H1 (cell line): ENCODE data around the gene SEMA6D. TPM values are rescaled to one million over a fixed set of nuclear protein-coding genes. Genes with fewer than 3 reads are reported as not detected.

Experiments used
- CHD7 ChIP-seq: fragments of 300-600 bp; sonication (generic); IDR thresholded peaks from 2 replicates; pipeline ENCODE4 v1.7.1; 2012; ENCODE audit warnings: low read length, moderate library complexity, mild to moderate bottlenecking, inconsistent platforms; ENCODE audit not compliant: insufficient replicate concordance
- KDM1A ChIP-seq: fragments of 200-600, 300-600 bp; sonication (generic); IDR thresholded peaks from 2 replicates; pipeline ENCODE4 v1.7.1; 2016; ENCODE audit warnings: mild to moderate bottlenecking, low read length, borderline replicate concordance
- SP4 ChIP-seq: IDR thresholded peaks from 2 replicates; pipeline ENCODE4 v1.6.1; 2012; ENCODE audit warnings: low read length, inconsistent platforms
- SUZ12 ChIP-seq: fragments of 200-600 bp; sonication (generic); IDR thresholded peaks from 2 replicates; pipeline ENCODE4 v1.6.1; 2012; ENCODE audit warnings: mild to moderate bottlenecking, inconsistent platforms, low read length, moderate library complexity, mixed read lengths
- polyA plus RNA-seq, 7 experiments: library from polyadenylated mRNA; depleted of rRNA in 3 of 7; stranded (reverse) in 5 of 7; unstranded in 2 of 7; fragments of >200 nt in 5 of 7; fragments of 200-250 nt in 2 of 7; gene quantifications; 1 replicate in 5 of 7; 2 replicates in 1 of 7; 4 replicates in 1 of 7; pipeline versions ENCODE4 v1.2.1 to v1.2.3, GENCODE V29; 2011 to 2013; ENCODE audit warnings: missing spikeins in 2 of 7, mixed read lengths in 2 of 7
- total RNA-seq: library from RNA; stranded (reverse); fragmentation: NEBNext Ultra II Directional; extraction: Animal tissue kit (Norgen Biotek cat#: 25700); gene quantifications from 2 replicates; pipeline ENCODE4 v1.2.1, GENCODE V29; 2021

The SEMA6D gene
- total and polyA plus RNA-seq, 2 of the 8 experiments (the other 6 are each of a cell fraction or from before 2014, with no cell fraction given), result 2.2 to 3.8 TPM

DNA sequence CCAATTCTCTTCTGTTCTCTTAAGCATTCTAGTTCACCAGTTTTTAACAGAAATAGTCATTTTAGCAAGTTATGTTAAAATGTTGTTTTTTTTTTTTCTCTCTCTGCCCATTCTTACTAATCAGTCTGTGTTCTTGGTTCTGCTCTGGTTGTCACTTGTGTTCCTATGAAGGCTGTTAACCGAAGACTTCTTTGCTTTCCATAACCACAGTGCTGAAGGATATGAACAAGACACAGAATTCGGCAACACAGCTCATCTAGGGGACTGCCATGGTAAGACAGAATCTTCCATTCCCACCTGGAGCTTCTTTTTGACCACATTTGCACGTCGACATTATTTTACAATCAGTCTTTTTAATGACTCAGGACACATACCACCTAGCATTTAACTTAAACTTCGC, 49.1 kb downstream of the SEMA6D start (continued):
- no peak for TF ChIP-seq CHD7
- TF ChIP-seq SUZ12, result no peak
- no peak for TF ChIP-seq KDM1A
- TF ChIP-seq SP4, result no peak
- TF ChIP-seq, all 59 proteins: peak for 0
